HG03460 (cell line): ENCODE data around the gene C19orf73.

Experiments used
- ATAC-seq: cut with Tn5 transposase; IDR thresholded peaks from one replicate; pipeline ENCODE4 v1.9.1; 2021; ENCODE audit not compliant: unreplicated experiment

Gene C19orf73

GRCh38 chr19:49070416-49070815, 48.5 kb downstream of the C19orf73 start:
- no peak for ATAC-seq

DNA sequence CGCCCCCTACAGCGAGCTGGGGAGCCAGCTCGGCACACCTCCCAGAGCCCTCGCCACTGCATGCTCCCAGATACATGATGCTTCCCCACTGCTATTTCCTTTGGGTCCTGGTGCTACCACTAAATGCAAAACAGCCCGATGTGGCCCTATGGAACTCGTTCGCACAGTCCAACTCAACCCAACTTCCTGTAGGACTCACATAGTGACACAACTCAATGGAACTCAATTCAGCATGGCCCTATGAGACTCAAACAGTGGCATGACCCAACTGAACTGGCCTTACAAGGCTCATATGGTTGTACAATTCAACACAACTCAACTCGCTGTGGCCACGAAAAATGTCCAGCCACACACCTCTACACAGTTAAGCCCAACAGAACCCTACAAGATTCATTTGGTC, 49.9 kb downstream of the C19orf73 start:
- no peak for ATAC-seq
